Measurements from ENCODE around the gene TRPC6. TPM values are rescaled to one million over a fixed set of nuclear protein-coding genes. Genes with fewer than 3 reads are reported as not detected.

Gene TRPC6
- total RNA-seq, 1 donor from 2014 or later, result not detected

GRCh38 chr11:101582236-101582988 lies 1.4 kb downstream of the TRPC6 start:
- H3K27me3 Mint-ChIP-seq (ENCODE audit: low read depth), result peaks cover 75% of the 10 kb centered on the region

GRCh38 chr11:101577461-101577860 lies 6.3 kb downstream of the TRPC6 start:
- Mint-ChIP-seq H3K27me3 (ENCODE audit: low read depth) (peaks cover 41% of the 10 kb centered on the region), H3K4me3 (peak overlapping the region; percentile 24), H3K36me3 (ENCODE audit: low read depth) (peaks cover 5% of the 10 kb centered on the region), H3K9me3 (peaks cover 7% of the 10 kb centered on the region), H3K4me1 (peaks cover 8% of the 10 kb centered on the region), H3K27ac (ENCODE audit: unreplicated experiment) (no peak overlapping the region)
- DNase-seq (ENCODE audit: low read depth, low spot score), result no peak
- no peak for TF ChIP-seq CTCF (conservative IDR thresholded peaks at IDR 0.05)

More at GRCh38 chr11:101582236-101582988, 1.4 kb downstream of the TRPC6 start:
- Mint-ChIP-seq H3K36me3 (ENCODE audit: low read depth) (peaks cover 5% of the 10 kb centered on the region), H3K4me3 (peak overlapping the region; percentile 85), H3K4me1 (peaks cover 13% of the 10 kb centered on the region), H3K9me3 (peaks cover 7% of the 10 kb centered on the region), H3K27ac (ENCODE audit: unreplicated experiment) (no peak overlapping the region)
- no peak for TF ChIP-seq CTCF (conservative IDR thresholded peaks at IDR 0.05)
- no peak for DNase-seq (ENCODE audit: low read depth, low spot score)

DNA sequence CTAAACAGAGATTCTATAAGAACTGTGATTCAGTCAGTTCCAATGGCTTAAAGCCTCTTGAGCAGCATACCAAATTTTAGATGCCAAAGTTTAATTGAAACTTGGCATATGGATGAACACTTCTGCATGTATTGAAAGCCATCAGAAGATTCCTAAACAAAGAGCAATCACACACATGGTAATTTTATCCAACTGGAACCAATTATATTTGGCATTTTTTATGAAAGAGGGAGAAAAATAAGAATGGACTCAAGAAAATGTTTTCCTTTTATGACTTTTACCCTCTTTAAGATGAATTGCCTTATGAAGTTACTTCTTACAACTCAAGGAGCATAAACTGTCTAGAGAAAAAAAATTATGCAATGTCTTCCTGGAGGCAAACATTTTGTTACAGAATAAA lies 7.4 kb downstream of the TRPC6 start:
- Mint-ChIP-seq H3K4me1 (peaks cover 5% of the 10 kb centered on the region), H3K27me3 (ENCODE audit: low read depth) (peaks cover 31% of the 10 kb centered on the region), H3K4me3 (no peak overlapping the region), H3K9me3 (peaks cover 7% of the 10 kb centered on the region), H3K36me3 (ENCODE audit: low read depth) (peaks cover 5% of the 10 kb centered on the region), H3K27ac (ENCODE audit: unreplicated experiment) (no peak overlapping the region)
- DNase-seq (ENCODE audit: low read depth, low spot score), result no peak
- no peak for TF ChIP-seq CTCF (conservative IDR thresholded peaks at IDR 0.05)

DNA sequence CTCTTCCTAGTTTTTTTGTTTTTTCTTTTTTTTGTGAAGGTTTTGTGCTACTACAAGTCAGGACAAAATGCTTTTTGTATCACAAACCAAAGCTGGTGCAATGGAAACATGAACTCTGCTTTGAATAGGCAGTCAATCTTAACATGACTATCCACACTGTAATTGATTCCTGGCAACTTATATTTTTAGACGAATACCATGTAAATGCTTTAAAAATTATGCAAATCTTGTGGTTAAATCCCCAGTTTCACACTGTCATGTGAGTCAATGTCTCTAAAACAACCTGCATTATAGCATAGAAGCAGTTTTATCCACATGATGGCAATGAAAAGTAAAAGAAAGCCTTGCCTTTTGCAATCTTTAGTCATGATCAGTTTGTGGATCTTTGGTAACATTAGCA lies 8.9 kb downstream of the TRPC6 start:
- DNase-seq (ENCODE audit: low read depth, low spot score), result no peak
- Mint-ChIP-seq H3K4me1 (peaks cover 5% of the 10 kb centered on the region), H3K27me3 (ENCODE audit: low read depth) (peaks cover 19% of the 10 kb centered on the region), H3K9me3 (peaks cover 7% of the 10 kb centered on the region), H3K4me3 (no peak overlapping the region), H3K36me3 (ENCODE audit: low read depth) (peaks cover 5% of the 10 kb centered on the region), H3K27ac (ENCODE audit: unreplicated experiment) (no peak overlapping the region)
- no peak for TF ChIP-seq CTCF (conservative IDR thresholded peaks at IDR 0.05)

DNA sequence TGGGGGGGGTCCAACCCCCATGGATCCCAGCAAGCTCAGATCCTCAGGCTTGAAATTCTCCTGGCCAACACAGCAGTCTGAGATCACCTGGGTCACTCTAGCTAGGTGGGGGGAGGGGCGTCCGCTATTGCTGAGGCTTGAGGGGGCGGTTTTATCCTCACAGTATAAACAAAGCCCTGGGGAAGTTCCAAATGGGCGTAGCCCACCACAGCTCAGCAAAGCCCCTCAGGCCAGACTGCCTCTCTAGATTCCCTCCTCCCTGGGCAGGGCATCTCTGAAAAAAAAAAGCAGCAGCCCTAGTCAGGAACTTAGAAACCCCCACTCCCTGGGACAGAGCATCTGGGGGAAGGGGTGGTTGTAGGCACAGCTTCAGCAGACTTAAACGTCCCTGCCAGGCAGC lies 16.7 kb downstream of the TRPC6 start:
- Mint-ChIP-seq H3K27me3 (ENCODE audit: low read depth) (peaks cover 14% of the 10 kb centered on the region), H3K27ac (ENCODE audit: unreplicated experiment) (no peak overlapping the region), H3K9me3 (peaks cover 7% of the 10 kb centered on the region), H3K4me1 (no peaks in the 10 kb centered on the region), H3K36me3 (ENCODE audit: low read depth) (no peaks in the 10 kb centered on the region), H3K4me3 (no peak overlapping the region)
- TF ChIP-seq CTCF (conservative IDR thresholded peaks at IDR 0.05), result no peak
- DNase-seq (ENCODE audit: low read depth, low spot score), result no peak

Data from neural crest cell (in vitro differentiated cells).